Spleen (tissue), 7 donors: ENCODE data around the gene DNAJC28.

Source experiments
- POLR2A ChIP-seq, 3 donors: fragments of 450-650 bp; IDR thresholded peaks; one replicate each; pipeline ENCODE4 v1.5.1; 2017; ENCODE audit warnings: antibody characterized with exemption in 3 of 3, mild to moderate bottlenecking in 1 of 3
- POLR2AphosphoS5 ChIP-seq, 3 donors: sonication (generic); formaldehyde crosslinking; IDR thresholded peaks; one replicate each; pipeline ENCODE4 v1.5.1; 2017; ENCODE audit warnings: antibody characterized with exemption in 3 of 3
- TF ChIP-seq, protein P1 (sequence below), 11 experiments: fragments of 200-600 bp in 7 of 11; fragments of 450-650 bp in 4 of 11; sonication (generic) in 4 of 11; IDR thresholded peaks in 8 of 11; conservative IDR thresholded peaks in 3 of 11; 1 replicate in 7 of 11; 2 replicates in 4 of 11; pipeline versions ENCODE4 v1.4.0 to v1.8.0; 2016 to 2021; ENCODE audit warnings: antibody characterized with exemption in 11 of 11, inconsistent platforms in 4 of 11, mild to moderate bottlenecking in 1 of 11
- donor health status: DM: no; HTN: no; CAD: no; lungs with moderate emphysema.
- donor health status: DM: no; HTN: no; CAD: no.
- donor health status: DM: no; HTN: no; CAD: no.

DNA sequence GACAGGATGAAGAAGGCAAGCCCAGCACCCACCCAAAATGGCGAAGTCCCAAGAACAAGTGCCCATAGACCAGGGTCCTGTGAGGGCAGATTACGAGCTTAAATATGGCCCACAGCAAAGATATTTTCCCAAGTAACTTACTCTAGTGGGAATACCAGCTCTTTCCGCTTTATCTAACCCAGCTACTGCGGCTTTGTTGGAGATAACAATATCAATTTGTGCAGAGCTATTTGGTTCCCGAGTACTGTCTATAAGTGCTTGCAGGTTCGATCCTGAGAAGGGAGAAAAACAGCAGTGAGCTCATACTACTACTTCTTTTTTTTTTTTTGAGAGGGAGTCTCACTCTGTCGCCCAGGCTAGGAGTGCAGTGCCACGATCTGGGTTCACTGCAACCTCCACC is 14.3 kb upstream of the DNAJC28 start:
- TF ChIP-seq POLR2AphosphoS5 (IDR thresholded peaks at IDR 0.05): no peak
- TF ChIP-seq, protein P1, sequence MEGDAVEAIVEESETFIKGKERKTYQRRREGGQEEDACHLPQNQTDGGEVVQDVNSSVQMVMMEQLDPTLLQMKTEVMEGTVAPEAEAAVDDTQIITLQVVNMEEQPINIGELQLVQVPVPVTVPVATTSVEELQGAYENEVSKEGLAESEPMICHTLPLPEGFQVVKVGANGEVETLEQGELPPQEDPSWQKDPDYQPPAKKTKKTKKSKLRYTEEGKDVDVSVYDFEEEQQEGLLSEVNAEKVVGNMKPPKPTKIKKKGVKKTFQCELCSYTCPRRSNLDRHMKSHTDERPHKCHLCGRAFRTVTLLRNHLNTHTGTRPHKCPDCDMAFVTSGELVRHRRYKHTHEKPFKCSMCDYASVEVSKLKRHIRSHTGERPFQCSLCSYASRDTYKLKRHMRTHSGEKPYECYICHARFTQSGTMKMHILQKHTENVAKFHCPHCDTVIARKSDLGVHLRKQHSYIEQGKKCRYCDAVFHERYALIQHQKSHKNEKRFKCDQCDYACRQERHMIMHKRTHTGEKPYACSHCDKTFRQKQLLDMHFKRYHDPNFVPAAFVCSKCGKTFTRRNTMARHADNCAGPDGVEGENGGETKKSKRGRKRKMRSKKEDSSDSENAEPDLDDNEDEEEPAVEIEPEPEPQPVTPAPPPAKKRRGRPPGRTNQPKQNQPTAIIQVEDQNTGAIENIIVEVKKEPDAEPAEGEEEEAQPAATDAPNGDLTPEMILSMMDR (IDR thresholded peaks at IDR 0.05 in 8 of 11, conservative IDR thresholded peaks at IDR 0.05 in 3 of 11): no peak
- no peak for TF ChIP-seq POLR2A (IDR thresholded peaks at IDR 0.05)
